ENCODE results near the gene UBE2J1. TPM values are rescaled to one million over a fixed set of nuclear protein-coding genes. Genes with fewer than 3 reads are reported as not detected.

UBE2J1 gene
- total and polyA plus RNA-seq, 4 donors: 14.7 to 26.4 (median 18.0) TPM

GRCh38 chr6:89315249-89315885, 37.2 kb downstream of the UBE2J1 start, which contains the start of gene GABRR2:
Gene GABRR2, minus strand, starts transcription at chr6:89315299. Its CDS starts 134 bp downstream, at chr6:89315165.
- no peaks in the 10 kb centered on the region for H3K36me3 ChIP-seq (ENCODE audit: control insufficient read depth in 4 of 4, insufficient read depth in 3 of 4, low read depth in 1 of 4, low read length in 3 of 4)
- H3K9me3 ChIP-seq (ENCODE audit: control insufficient read depth in 4 of 4, low read length in 3 of 4): no peaks in the 10 kb centered on the region
- no peaks in the 10 kb centered on the region for H3K4me1 ChIP-seq (ENCODE audit: control insufficient read depth in 4 of 4, insufficient read depth in 4 of 4, low read length in 3 of 4)
- H3K9ac ChIP-seq (ENCODE audit: low read depth in 1 of 2, low read length in 2 of 2): no peak within 1 kb of the TSS
- no peaks in the 10 kb centered on the region for H3K27me3 ChIP-seq (ENCODE audit: control insufficient read depth in 4 of 4, insufficient read depth in 4 of 4, low read length in 3 of 4)
- TF ChIP-seq HNF4G (IDR thresholded peaks at IDR 0.05) (no peak), ATF3 (IDR thresholded peaks at IDR 0.05) (no peak), CTCF (IDR thresholded peaks at IDR 0.05; ENCODE audit: low read depth, low read length, missing input control) (no peak), REST (IDR thresholded peaks at IDR 0.05) (no peak), RXRA (IDR thresholded peaks at IDR 0.05) (no peak), JUND (IDR thresholded peaks at IDR 0.05) (no peak), TAF1 (conservative IDR thresholded peaks at IDR 0.05) (no peak), EGR1 (IDR thresholded peaks at IDR 0.05; ENCODE audit: low read depth in 2 of 2) (no peak), GABPA (IDR thresholded peaks at IDR 0.05 in 1 of 2, conservative IDR thresholded peaks at IDR 0.05 in 1 of 2) (no peak), MAX (IDR thresholded peaks at IDR 0.05) (no peak), SP1 (IDR thresholded peaks at IDR 0.05) (no peak), YY1 (IDR thresholded peaks at IDR 0.05) (no peak)
- no peak within 1 kb of the TSS for H3K4me3 ChIP-seq (ENCODE audit: low read depth in 1 of 3, low read length in 3 of 3)
- 92% methylated on average over 6 of the region's 6 CpGs for WGBS
- no peak for DNase-seq (ENCODE audit: low spot score)
- H3K27ac ChIP-seq (ENCODE audit: low read depth in 1 of 2, low read length in 2 of 2): no peak within 1 kb of the TSS

- no peak overlapping the region for H3K4me3 ChIP-seq (ENCODE audit: low read depth in 1 of 3, low read length in 3 of 3)
- WGBS: 95% methylated on average over 7 of the region's 7 CpGs
- no peak overlapping the region for H3K9ac ChIP-seq (ENCODE audit: low read depth in 1 of 2, low read length in 2 of 2)
- DNase-seq (ENCODE audit: low spot score): no peak
- no peaks in the 10 kb centered on the region for H3K36me3 ChIP-seq (ENCODE audit: control insufficient read depth in 4 of 4, insufficient read depth in 3 of 4, low read depth in 1 of 4, low read length in 3 of 4)
- H3K4me1 ChIP-seq (ENCODE audit: control insufficient read depth in 4 of 4, insufficient read depth in 4 of 4, low read length in 3 of 4): no peaks in the 10 kb centered on the region
- TF ChIP-seq MAX (IDR thresholded peaks at IDR 0.05) (no peak), HNF4A (conservative IDR thresholded peaks at IDR 0.05) (no peak)
- no peaks in the 10 kb centered on the region for H3K27me3 ChIP-seq (ENCODE audit: control insufficient read depth in 4 of 4, insufficient read depth in 4 of 4, low read length in 3 of 4)
- H3K9me3 ChIP-seq (ENCODE audit: control insufficient read depth in 4 of 4, low read length in 3 of 4): no peaks in the 10 kb centered on the region
- no peak overlapping the region for H3K27ac ChIP-seq (ENCODE audit: low read depth in 1 of 2, low read length in 2 of 2)
Observed at GRCh38 chr6:89314692-89315091, 37.8 kb downstream of the UBE2J1 start.

Data from liver (tissue), 9 donors.